Measurements from ENCODE around the gene DHX38. TPM values are rescaled to one million over a fixed set of nuclear protein-coding genes. Genes with fewer than 3 reads are reported as not detected.

DHX38 gene
- total RNA-seq, 1 donor from 2014 or later, result 31.6 TPM

DNA sequence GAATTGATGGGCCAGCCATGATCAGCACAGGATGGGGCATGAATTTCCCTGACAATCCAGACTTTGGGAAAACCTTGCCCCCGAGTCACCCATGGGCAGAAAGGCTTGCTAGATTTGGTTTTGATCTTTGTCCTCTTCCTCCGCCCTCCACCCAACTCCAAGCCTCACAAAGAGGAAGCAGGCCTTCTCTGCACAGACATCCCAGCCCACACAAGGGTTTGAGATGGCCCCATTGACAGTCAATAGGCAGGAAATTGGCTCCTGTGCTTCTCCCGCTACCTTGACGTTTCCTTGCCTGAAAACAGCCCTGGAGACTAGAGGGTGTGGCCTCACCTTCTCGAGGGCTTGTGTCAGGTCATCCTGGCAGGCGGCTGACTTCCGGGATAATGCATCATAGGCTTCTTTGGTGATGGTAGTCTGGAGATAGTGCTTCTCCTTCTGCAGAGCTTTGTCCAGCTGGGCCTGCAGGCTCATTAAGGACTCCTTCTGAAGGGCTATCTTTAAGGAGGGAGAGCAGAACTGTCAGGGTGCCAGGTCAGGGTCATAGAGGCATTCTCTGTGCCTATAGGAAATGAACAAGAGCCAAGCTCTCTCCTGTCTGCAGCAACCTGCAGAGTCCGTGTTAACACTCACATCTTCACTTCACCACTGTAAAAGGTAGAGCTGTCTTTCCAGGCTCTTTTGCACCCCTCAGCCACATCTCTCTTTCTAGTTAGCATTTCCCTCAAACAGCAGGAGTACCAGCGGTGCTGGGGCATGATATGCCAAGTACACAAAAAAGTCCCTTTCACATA is 32.2 kb downstream of the DHX38 start:
- no peaks in the 10 kb centered on the region for H3K79me2 ChIP-seq (ENCODE audit: low read depth)
- H3F3A ChIP-seq (ENCODE audit: low read depth), result peaks cover 11% of the 10 kb centered on the region
- H3K9ac ChIP-seq, result no peak overlapping the region
- Mint-ChIP-seq H3K27ac (peak overlapping the region; percentile 61), H3K4me1 (peaks cover 24% of the 10 kb centered on the region), H3K9me3 (no peaks in the 10 kb centered on the region), H3K4me3 (no peak overlapping the region), H3K36me3 (no peaks in the 10 kb centered on the region), H3K27me3 (ENCODE audit: insufficient read depth, low read depth) (peaks cover 3% of the 10 kb centered on the region)
- peaks cover 20% of the 10 kb centered on the region for H3K4me1 ChIP-seq
- H3K4me3 ChIP-seq, result no peak overlapping the region
- DNase-seq (ENCODE audit: low spot score), result no peak
- no peak overlapping the region for H3K27ac ChIP-seq
- no peaks in the 10 kb centered on the region for H3K36me3 ChIP-seq
- H3K27me3 ChIP-seq, result no peaks in the 10 kb centered on the region
- H2AFZ ChIP-seq (replicated peaks), result no peak overlapping the region
- H3K4me2 ChIP-seq, result no peak overlapping the region
- TF ChIP-seq EZH2 (IDR thresholded peaks at IDR 0.05), result no peak
- no peak for TF ChIP-seq EZH2phosphoT487 (IDR thresholded peaks at IDR 0.05)
- TF ChIP-seq, protein P1, sequence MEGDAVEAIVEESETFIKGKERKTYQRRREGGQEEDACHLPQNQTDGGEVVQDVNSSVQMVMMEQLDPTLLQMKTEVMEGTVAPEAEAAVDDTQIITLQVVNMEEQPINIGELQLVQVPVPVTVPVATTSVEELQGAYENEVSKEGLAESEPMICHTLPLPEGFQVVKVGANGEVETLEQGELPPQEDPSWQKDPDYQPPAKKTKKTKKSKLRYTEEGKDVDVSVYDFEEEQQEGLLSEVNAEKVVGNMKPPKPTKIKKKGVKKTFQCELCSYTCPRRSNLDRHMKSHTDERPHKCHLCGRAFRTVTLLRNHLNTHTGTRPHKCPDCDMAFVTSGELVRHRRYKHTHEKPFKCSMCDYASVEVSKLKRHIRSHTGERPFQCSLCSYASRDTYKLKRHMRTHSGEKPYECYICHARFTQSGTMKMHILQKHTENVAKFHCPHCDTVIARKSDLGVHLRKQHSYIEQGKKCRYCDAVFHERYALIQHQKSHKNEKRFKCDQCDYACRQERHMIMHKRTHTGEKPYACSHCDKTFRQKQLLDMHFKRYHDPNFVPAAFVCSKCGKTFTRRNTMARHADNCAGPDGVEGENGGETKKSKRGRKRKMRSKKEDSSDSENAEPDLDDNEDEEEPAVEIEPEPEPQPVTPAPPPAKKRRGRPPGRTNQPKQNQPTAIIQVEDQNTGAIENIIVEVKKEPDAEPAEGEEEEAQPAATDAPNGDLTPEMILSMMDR (IDR thresholded peaks at IDR 0.05), result no peak
- H4K20me1 ChIP-seq (ENCODE audit: low read depth), result no peaks in the 10 kb centered on the region
- H3K9me3 ChIP-seq (ENCODE audit: low read depth), result no peaks in the 10 kb centered on the region

DNA sequence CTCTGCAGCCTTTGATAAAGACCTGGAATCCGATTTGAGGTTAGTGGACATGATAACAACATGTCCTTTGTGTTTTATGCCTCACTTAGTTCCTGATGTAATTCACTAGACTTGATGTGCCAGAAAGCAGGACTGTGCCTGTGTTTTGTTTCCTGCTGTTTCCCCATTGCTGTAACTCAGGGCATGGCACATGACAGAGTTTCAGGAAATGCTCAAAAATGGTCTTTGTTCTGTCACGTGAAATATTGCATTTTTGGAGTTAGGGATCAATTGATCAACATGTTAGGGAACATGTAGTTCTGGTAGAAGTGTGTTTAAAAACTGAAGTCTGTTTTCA is 32.8 kb downstream of the DHX38 start:
- Histone ChIP-seq H3K4me2 (no peak overlapping the region), H3F3A (ENCODE audit: low read depth) (peaks cover 11% of the 10 kb centered on the region), H3K9ac (no peak overlapping the region), H3K9me3 (ENCODE audit: low read depth) (no peaks in the 10 kb centered on the region), H4K20me1 (ENCODE audit: low read depth) (no peaks in the 10 kb centered on the region), H3K4me1 (peaks cover 20% of the 10 kb centered on the region), H3K27me3 (no peaks in the 10 kb centered on the region), H2AFZ (replicated peaks) (no peak overlapping the region), H3K79me2 (ENCODE audit: low read depth) (no peaks in the 10 kb centered on the region), H3K4me3 (no peak overlapping the region), H3K36me3 (no peaks in the 10 kb centered on the region), H3K27ac (no peak overlapping the region)
- DNase-seq (ENCODE audit: low spot score), result no peak
- H3K4me3 Mint-ChIP-seq, result no peak overlapping the region
- H3K27me3 Mint-ChIP-seq (ENCODE audit: insufficient read depth, low read depth), result peaks cover under 1% of the 10 kb centered on the region
- H3K4me1 Mint-ChIP-seq, result peaks cover 24% of the 10 kb centered on the region
- TF ChIP-seq EZH2phosphoT487 (IDR thresholded peaks at IDR 0.05) (no peak), EZH2 (IDR thresholded peaks at IDR 0.05) (no peak)
- TF ChIP-seq, protein P1 (IDR thresholded peaks at IDR 0.05), result no peak
- H3K36me3 Mint-ChIP-seq, result no peaks in the 10 kb centered on the region
- no peak overlapping the region for H3K27ac Mint-ChIP-seq
- no peaks in the 10 kb centered on the region for H3K9me3 Mint-ChIP-seq

DNA sequence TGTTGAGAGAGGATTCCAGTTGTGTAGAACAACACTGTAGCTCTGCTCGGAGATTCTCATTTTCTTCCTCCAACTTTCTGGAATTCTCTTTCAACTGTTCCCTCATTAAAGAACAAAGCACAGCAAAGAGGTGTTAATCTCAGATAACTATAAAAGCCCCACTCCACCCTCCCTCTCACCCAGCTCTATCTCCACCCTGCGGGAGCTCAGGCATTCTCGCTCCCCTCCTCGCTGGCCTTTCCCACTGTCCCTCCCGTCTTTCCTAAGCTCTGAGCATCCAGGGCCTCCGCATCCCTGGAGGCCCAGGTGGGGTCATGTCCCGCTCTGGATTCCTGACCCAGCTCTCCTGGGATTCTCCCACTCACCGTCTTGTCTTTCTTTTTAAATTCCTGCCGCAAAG is 35.1 kb downstream of the DHX38 start:
- H3K27me3 ChIP-seq, result no peaks in the 10 kb centered on the region
- peaks cover 11% of the 10 kb centered on the region for H3F3A ChIP-seq (ENCODE audit: low read depth)
- H3K27ac ChIP-seq, result peak overlapping the region; percentile 27
- peaks cover 20% of the 10 kb centered on the region for H3K4me1 ChIP-seq
- no peak overlapping the region for H3K27ac Mint-ChIP-seq
- H3K79me2 ChIP-seq (ENCODE audit: low read depth), result no peaks in the 10 kb centered on the region
- no peak overlapping the region for H2AFZ ChIP-seq (replicated peaks)
- H4K20me1 ChIP-seq (ENCODE audit: low read depth), result no peaks in the 10 kb centered on the region
- no peaks in the 10 kb centered on the region for H3K9me3 Mint-ChIP-seq
- no peaks in the 10 kb centered on the region for H3K36me3 ChIP-seq
- H3K36me3 Mint-ChIP-seq, result no peaks in the 10 kb centered on the region
- H3K4me2 ChIP-seq, result peak overlapping the region; percentile 28
- no peak overlapping the region for H3K4me3 Mint-ChIP-seq
- H3K9me3 ChIP-seq (ENCODE audit: low read depth), result no peaks in the 10 kb centered on the region
- DNase-seq (ENCODE audit: low spot score), result no peak
- TF ChIP-seq EZH2 (IDR thresholded peaks at IDR 0.05) (no peak), EZH2phosphoT487 (IDR thresholded peaks at IDR 0.05) (no peak)
- TF ChIP-seq, protein P1 (IDR thresholded peaks at IDR 0.05), result no peak
- H3K4me1 Mint-ChIP-seq, result peaks cover 24% of the 10 kb centered on the region
- H3K9ac ChIP-seq, result no peak overlapping the region
- H3K27me3 Mint-ChIP-seq (ENCODE audit: insufficient read depth, low read depth), result peaks cover 2% of the 10 kb centered on the region
- H3K4me3 ChIP-seq, result no peak overlapping the region

Measured in neural progenitor cell (in vitro differentiated cells).